Naive B cell (primary cell): ENCODE data around the gene MMP1. TPM values are rescaled to one million over a fixed set of nuclear protein-coding genes. Genes with fewer than 3 reads are reported as not detected.
A peak's percentile ranks its signal among the peaks of the same experiment; 100 is the strongest.

Source experiments
- ATAC-seq, 2 donors: fragments of 150-1000 bp; cut with Tn5 transposase; 2 replicates each; pipeline ENCODE4 v1.10.0; 2021; ENCODE audit warnings: low read depth in 2 of 2, mild to moderate bottlenecking in 2 of 2, moderate library complexity in 2 of 2
- DNase-seq: peaks from one replicate; pipeline ENCODE4 v3.0.0; 2022
- H3K27ac Mint-ChIP-seq, 6 donors: one replicate each; pipeline ENCODE4 v1.8.0; 2020 to 2022; ENCODE audit warnings: mild to moderate bottlenecking in 6 of 6, mixed read lengths in 6 of 6, moderate library complexity in 5 of 6, inconsistent platforms in 2 of 6
- H3K27me3 Mint-ChIP-seq, 3 donors: one replicate each; pipeline ENCODE4 v1.8.0; 2021 to 2022; ENCODE audit warnings: mixed read lengths in 3 of 3, mild to moderate bottlenecking in 1 of 3
- H3K36me3 Mint-ChIP-seq, 2 donors: one replicate each; pipeline ENCODE4 v1.8.0; 2020 to 2022; ENCODE audit warnings: mixed read lengths in 2 of 2, inconsistent platforms in 1 of 2, mild to moderate bottlenecking in 1 of 2
- H3K4me1 Mint-ChIP-seq, 3 donors: one replicate each; pipeline ENCODE4 v1.8.0; 2020 to 2022; ENCODE audit warnings: mixed read lengths in 3 of 3, inconsistent platforms in 1 of 3, mild to moderate bottlenecking in 1 of 3, moderate library complexity in 1 of 3
- H3K4me3 Mint-ChIP-seq, 8 donors: one replicate each; pipeline ENCODE4 v1.8.0; 2020 to 2022; ENCODE audit warnings: mild to moderate bottlenecking in 8 of 8, mixed read lengths in 8 of 8, moderate library complexity in 8 of 8, inconsistent platforms in 2 of 8
- H3K9me3 Mint-ChIP-seq, 7 donors: one replicate each; pipeline ENCODE4 v1.8.0; 2020 to 2022; ENCODE audit warnings: mixed read lengths in 7 of 7, mild to moderate bottlenecking in 5 of 7, inconsistent platforms in 2 of 7, moderate library complexity in 1 of 7
- polyA plus RNA-seq, 6 donors: library from polyadenylated mRNA; unstranded; fragments of 300-500 nt; fragmentation: Illumina TruSeq; gene quantifications; one replicate each; pipeline ENCODE4 v1.2.3, GENCODE V29; 2021; ENCODE audit warnings: low read depth in 6 of 6

Gene MMP1
- polyA plus RNA-seq = not detected

- DNase-seq (no peak), ATAC-seq (no peak)
- Mint-ChIP-seq H3K4me1 (no peaks in the 10 kb centered on the region), H3K27ac (no peak within 1 kb of the TSS), H3K36me3 (no peaks in the 10 kb centered on the region), H3K4me3 (peak within 1 kb of the TSS in 1 of 8 donors; percentile 2), H3K9me3 (no peaks in the 10 kb centered on the region), H3K27me3 (peaks cover 0 to 12% (median 11%) of the 10 kb centered on the region in 3 donors)
Measured at GRCh38 chr11:102798012-102798746, at the start of gene MMP1. Gene MMP1, minus strand, starts transcription at chr11:102798160. Its CDS starts 68 bp downstream, at chr11:102798092.

GRCh38 chr11:102846292-102846691 lies 48.3 kb upstream of the MMP1 start:
- Mint-ChIP-seq H3K27me3 (peaks cover 13 to 25% (median 22%) of the 10 kb centered on the region in 3 donors), H3K27ac (no peak overlapping the region), H3K4me3 (no peak overlapping the region), H3K36me3 (no peaks in the 10 kb centered on the region), H3K9me3 (peaks cover 0 to 3% (median 0%) of the 10 kb centered on the region in 7 donors), H3K4me1 (no peaks in the 10 kb centered on the region)
- ATAC-seq (no peak), DNase-seq (no peak)

GRCh38 chr11:102843489-102843888 lies 45.5 kb upstream of the MMP1 start, which contains the start of gene MMP3:
Gene MMP3, minus strand, starts transcription at chr11:102843609. Its CDS starts 63 bp downstream, at chr11:102843546.
- ATAC-seq (no peak), DNase-seq (no peak)
- Mint-ChIP-seq H3K27me3 (peaks cover 13 to 25% (median 13%) of the 10 kb centered on the region in 3 donors), H3K27ac (no peak within 1 kb of the TSS), H3K4me3 (no peak within 1 kb of the TSS), H3K36me3 (no peaks in the 10 kb centered on the region), H3K4me1 (no peaks in the 10 kb centered on the region), H3K9me3 (peaks cover 0 to 3% (median 0%) of the 10 kb centered on the region in 7 donors)

GRCh38 chr11:102842930-102843329 lies 45.0 kb upstream of the MMP1 start:
- H3K27me3 Mint-ChIP-seq = peaks cover 13 to 25% (median 13%) of the 10 kb centered on the region in 3 donors
- H3K4me3 Mint-ChIP-seq = no peak overlapping the region
- H3K9me3 Mint-ChIP-seq = peaks cover 0 to 3% (median 0%) of the 10 kb centered on the region in 7 donors
- H3K36me3 Mint-ChIP-seq = no peaks in the 10 kb centered on the region
- DNase-seq (no peak), ATAC-seq (no peak)
- H3K4me1 Mint-ChIP-seq = no peaks in the 10 kb centered on the region
- no peak overlapping the region for H3K27ac Mint-ChIP-seq

GRCh38 chr11:102840018-102840417 lies 42.1 kb upstream of the MMP1 start:
- H3K9me3 Mint-ChIP-seq = no peaks in the 10 kb centered on the region
- no peak overlapping the region for H3K4me3 Mint-ChIP-seq
- no peak for ATAC-seq
- DNase-seq = no peak
- no peaks in the 10 kb centered on the region for H3K4me1 Mint-ChIP-seq
- H3K27me3 Mint-ChIP-seq = peaks cover 6 to 11% (median 10%) of the 10 kb centered on the region in 3 donors
- no peak overlapping the region for H3K27ac Mint-ChIP-seq
- no peaks in the 10 kb centered on the region for H3K36me3 Mint-ChIP-seq

- Mint-ChIP-seq H3K27ac (no peak overlapping the region), H3K4me3 (no peak overlapping the region), H3K27me3 (peaks cover under 1 to 11% (median 10%) of the 10 kb centered on the region in 3 donors), H3K4me1 (no peaks in the 10 kb centered on the region), H3K9me3 (peaks cover 0 to under 1% (median 0%) of the 10 kb centered on the region in 7 donors), H3K36me3 (no peaks in the 10 kb centered on the region)
- DNase-seq (no peak), ATAC-seq (no peak)
Measured at GRCh38 chr11:102837646-102838045, 39.7 kb upstream of the MMP1 start.

GRCh38 chr11:102837156-102837555 lies 39.2 kb upstream of the MMP1 start:
- H3K4me1 Mint-ChIP-seq = no peaks in the 10 kb centered on the region
- no peak for ATAC-seq
- no peaks in the 10 kb centered on the region for H3K36me3 Mint-ChIP-seq
- DNase-seq = no peak
- H3K9me3 Mint-ChIP-seq = peaks cover 0 to 2% (median 0%) of the 10 kb centered on the region in 7 donors
- H3K27ac Mint-ChIP-seq = no peak overlapping the region
- no peak overlapping the region for H3K4me3 Mint-ChIP-seq
- H3K27me3 Mint-ChIP-seq = peaks cover 5 to 15% (median 10%) of the 10 kb centered on the region in 3 donors

- H3K36me3 Mint-ChIP-seq = no peaks in the 10 kb centered on the region
- H3K27ac Mint-ChIP-seq = peak overlapping the region in 2 of 6 donors; percentile 54 to 61
- DNase-seq (no peak), ATAC-seq (no peak)
- peaks cover 13 to 22% (median 15%) of the 10 kb centered on the region in 3 donors for H3K27me3 Mint-ChIP-seq
- H3K4me1 Mint-ChIP-seq = peaks cover 0 to 3% (median 0%) of the 10 kb centered on the region in 3 donors
- no peak overlapping the region for H3K4me3 Mint-ChIP-seq
- H3K9me3 Mint-ChIP-seq = peaks cover 0 to 2% (median 0%) of the 10 kb centered on the region in 7 donors
Measured at GRCh38 chr11:102836290-102836875, 38.4 kb upstream of the MMP1 start.

GRCh38 chr11:102833731-102834130 lies 35.8 kb upstream of the MMP1 start:
- Mint-ChIP-seq H3K36me3 (no peaks in the 10 kb centered on the region), H3K27me3 (peaks cover 31 to 39% (median 32%) of the 10 kb centered on the region in 3 donors), H3K27ac (no peak overlapping the region), H3K9me3 (peaks cover 0 to 2% (median 0%) of the 10 kb centered on the region in 7 donors), H3K4me3 (no peak overlapping the region), H3K4me1 (peaks cover 0 to 3% (median 0%) of the 10 kb centered on the region in 3 donors)
- ATAC-seq (no peak), DNase-seq (no peak)

GRCh38 chr11:102832612-102833011 lies 34.7 kb upstream of the MMP1 start:
- DNase-seq (no peak), ATAC-seq (no peak)
- Mint-ChIP-seq H3K4me3 (no peak overlapping the region), H3K36me3 (no peaks in the 10 kb centered on the region), H3K9me3 (peaks cover 0 to 2% (median 0%) of the 10 kb centered on the region in 7 donors), H3K27ac (no peak overlapping the region), H3K4me1 (peaks cover 0 to 3% (median 0%) of the 10 kb centered on the region in 3 donors), H3K27me3 (peaks cover 31 to 39% (median 32%) of the 10 kb centered on the region in 3 donors)

- Mint-ChIP-seq H3K27ac (peak overlapping the region in 1 of 6 donors; percentile 24), H3K4me1 (peaks cover 0 to 3% (median 0%) of the 10 kb centered on the region in 3 donors), H3K9me3 (peaks cover 0 to 2% (median 0%) of the 10 kb centered on the region in 7 donors), H3K27me3 (peaks cover 34 to 48% (median 39%) of the 10 kb centered on the region in 3 donors), H3K4me3 (no peak overlapping the region), H3K36me3 (no peaks in the 10 kb centered on the region)
- DNase-seq = no peak
- no peak for ATAC-seq
Measured at GRCh38 chr11:102831489-102832440, 33.8 kb upstream of the MMP1 start.

- ATAC-seq (no peak), DNase-seq (no peak)
- no peak overlapping the region for H3K4me3 Mint-ChIP-seq
- H3K36me3 Mint-ChIP-seq = no peaks in the 10 kb centered on the region
- peaks cover 0 to 6% (median 0%) of the 10 kb centered on the region in 7 donors for H3K9me3 Mint-ChIP-seq
- H3K4me1 Mint-ChIP-seq = peaks cover 0 to 3% (median 0%) of the 10 kb centered on the region in 3 donors
- peaks cover 34 to 52% (median 39%) of the 10 kb centered on the region in 3 donors for H3K27me3 Mint-ChIP-seq
- H3K27ac Mint-ChIP-seq = no peak overlapping the region
Measured at GRCh38 chr11:102831128-102831488, 33.1 kb upstream of the MMP1 start.
